Retinal pigment epithelial cell (primary cell): ENCODE measurements around the gene PIGL.
"Not testable (repeated sequence)": the region's sequence is repeated elsewhere in the genome, so short reads cannot be mapped to it uniquely, and the experiment has no call there.

Experiments used
- DNase-seq: peaks from one replicate; pipeline ENCODE4 v3.0.0-alpha.2; 2010; ENCODE audit warnings: low read depth
- H3K4me3 ChIP-seq: 2 replicates; pipeline ENCODE4 v1.5.1; 2011; ENCODE audit warnings: mild to moderate bottlenecking, low read length, control low read depth, moderate library complexity
- CTCF ChIP-seq: conservative IDR thresholded peaks from 2 replicates; pipeline ENCODE4 v1.5.1; 2011; ENCODE audit warnings: low read depth, low read length, control low read depth, inconsistent platforms

The PIGL gene

GRCh38 chr17:16286947-16287562 lies 70.0 kb downstream of the PIGL start:
- DNase-seq, result no peak
- peak; percentile 36 for TF ChIP-seq CTCF
- H3K4me3 ChIP-seq, result no peak overlapping the region

GRCh38 chr17:16287563-16288027 lies 70.6 kb downstream of the PIGL start:
- DNase-seq, result no peak
- no peak for TF ChIP-seq CTCF

GRCh38 chr17:16288860-16289571 lies 72.0 kb downstream of the PIGL start:
- no peak for TF ChIP-seq CTCF
- H3K4me3 ChIP-seq, result no peak overlapping the region
- DNase-seq, result no peak

More at GRCh38 chr17:16287563-16288027, 70.6 kb downstream of the PIGL start:
- H3K4me3 ChIP-seq, result no peak overlapping the region

- no peak overlapping the region for H3K4me3 ChIP-seq
- no peak for TF ChIP-seq CTCF
- DNase-seq, result no peak
Measured at GRCh38 chr17:16293931-16294330, 76.9 kb downstream of the PIGL start.

- no peak for TF ChIP-seq CTCF
- no peak for DNase-seq
- no peak overlapping the region for H3K4me3 ChIP-seq
Measured at GRCh38 chr17:16294560-16294959, 77.5 kb downstream of the PIGL start.

GRCh38 chr17:16296072-16296471 lies 79.1 kb downstream of the PIGL start:
- H3K4me3 ChIP-seq, DNase-seq: not testable (repeated sequence)

- TF ChIP-seq CTCF, result no peak
- DNase-seq, result no peak
Measured at GRCh38 chr17:16297367-16298139, 80.5 kb downstream of the PIGL start.

More at GRCh38 chr17:16297367-16298139, 80.5 kb downstream of the PIGL start:
- no peak overlapping the region for H3K4me3 ChIP-seq
